ENCODE results near the gene PURA.

PURA gene

DNA sequence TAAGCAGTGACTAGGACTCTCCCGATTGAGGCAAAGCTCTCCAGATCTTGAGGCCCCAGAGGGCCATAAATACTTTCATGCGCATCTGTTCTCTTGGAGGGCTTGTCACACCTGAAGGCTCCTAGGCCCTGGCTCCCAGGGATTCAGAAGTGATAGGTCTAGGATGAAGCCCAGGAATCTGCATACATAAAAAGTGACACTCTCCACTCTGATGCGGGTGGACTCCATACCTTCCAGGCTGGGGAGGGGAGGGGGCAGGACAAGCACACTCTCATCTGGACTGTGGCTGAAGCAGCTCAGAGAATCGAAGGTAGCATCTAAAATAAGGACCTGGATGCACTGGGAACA is 52.0 kb downstream of the PURA start:
- peaks cover 10% of the 10 kb centered on the region for H3K4me1 ChIP-seq (ENCODE audit: low read length)
- H3K9ac ChIP-seq (ENCODE audit: low read length): no peak overlapping the region
- no peak for TF ChIP-seq EZH2phosphoT487 (IDR thresholded peaks at IDR 0.05; ENCODE audit: low read depth)
- TF ChIP-seq, protein P1, sequence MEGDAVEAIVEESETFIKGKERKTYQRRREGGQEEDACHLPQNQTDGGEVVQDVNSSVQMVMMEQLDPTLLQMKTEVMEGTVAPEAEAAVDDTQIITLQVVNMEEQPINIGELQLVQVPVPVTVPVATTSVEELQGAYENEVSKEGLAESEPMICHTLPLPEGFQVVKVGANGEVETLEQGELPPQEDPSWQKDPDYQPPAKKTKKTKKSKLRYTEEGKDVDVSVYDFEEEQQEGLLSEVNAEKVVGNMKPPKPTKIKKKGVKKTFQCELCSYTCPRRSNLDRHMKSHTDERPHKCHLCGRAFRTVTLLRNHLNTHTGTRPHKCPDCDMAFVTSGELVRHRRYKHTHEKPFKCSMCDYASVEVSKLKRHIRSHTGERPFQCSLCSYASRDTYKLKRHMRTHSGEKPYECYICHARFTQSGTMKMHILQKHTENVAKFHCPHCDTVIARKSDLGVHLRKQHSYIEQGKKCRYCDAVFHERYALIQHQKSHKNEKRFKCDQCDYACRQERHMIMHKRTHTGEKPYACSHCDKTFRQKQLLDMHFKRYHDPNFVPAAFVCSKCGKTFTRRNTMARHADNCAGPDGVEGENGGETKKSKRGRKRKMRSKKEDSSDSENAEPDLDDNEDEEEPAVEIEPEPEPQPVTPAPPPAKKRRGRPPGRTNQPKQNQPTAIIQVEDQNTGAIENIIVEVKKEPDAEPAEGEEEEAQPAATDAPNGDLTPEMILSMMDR (IDR thresholded peaks at IDR 0.05; ENCODE audit: low read depth, low read length): no peak
- H3K79me2 ChIP-seq (ENCODE audit: low read length): no peaks in the 10 kb centered on the region
- H3K4me2 ChIP-seq (ENCODE audit: low read length): no peak overlapping the region
- H3K36me3 ChIP-seq (replicated peaks; ENCODE audit: low read depth, low read length): no peaks in the 10 kb centered on the region
- H3K27ac ChIP-seq (ENCODE audit: low read length): no peak overlapping the region
- H3K9me3 ChIP-seq (ENCODE audit: insufficient read depth, low read length): no peaks in the 10 kb centered on the region
- no peaks in the 10 kb centered on the region for H3K27me3 ChIP-seq (ENCODE audit: low read depth, low read length)
- no peaks in the 10 kb centered on the region for H4K20me1 ChIP-seq (ENCODE audit: insufficient read depth, low read length)
- H2AFZ ChIP-seq (ENCODE audit: low read depth, low read length): no peak overlapping the region
- H3K4me3 ChIP-seq (ENCODE audit: low read length): no peak overlapping the region

DNA sequence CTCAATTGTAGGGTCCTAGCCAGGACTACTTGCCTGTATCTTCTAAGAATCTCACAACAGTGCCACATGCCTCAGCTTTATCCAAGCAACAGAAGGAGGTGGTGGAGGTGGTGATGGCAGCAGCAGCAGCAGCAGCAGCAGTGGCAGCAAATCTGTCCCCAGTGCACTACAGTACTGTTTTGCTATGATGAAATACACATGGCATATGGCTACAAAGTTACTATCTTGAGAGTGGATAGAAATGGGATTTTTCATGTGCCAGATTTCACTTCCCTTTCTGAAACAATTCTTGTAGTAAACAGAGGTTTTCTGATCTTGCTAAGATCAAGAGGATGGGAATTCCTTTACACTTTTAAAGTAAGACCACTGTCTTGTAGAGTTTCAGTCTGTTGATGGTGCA is 53.0 kb downstream of the PURA start:
- no peak for TF ChIP-seq EZH2phosphoT487 (IDR thresholded peaks at IDR 0.05; ENCODE audit: low read depth)
- TF ChIP-seq, protein P1 (IDR thresholded peaks at IDR 0.05; ENCODE audit: low read depth, low read length): no peak
- Histone ChIP-seq H3K9me3 (ENCODE audit: insufficient read depth, low read length) (no peaks in the 10 kb centered on the region), H3K36me3 (replicated peaks; ENCODE audit: low read depth, low read length) (no peaks in the 10 kb centered on the region), H3K79me2 (ENCODE audit: low read length) (no peaks in the 10 kb centered on the region), H3K4me1 (ENCODE audit: low read length) (peaks cover 10% of the 10 kb centered on the region), H3K4me2 (ENCODE audit: low read length) (no peak overlapping the region), H3K27me3 (ENCODE audit: low read depth, low read length) (no peaks in the 10 kb centered on the region), H3K4me3 (ENCODE audit: low read length) (no peak overlapping the region), H3K9ac (ENCODE audit: low read length) (no peak overlapping the region), H3K27ac (ENCODE audit: low read length) (no peak overlapping the region), H4K20me1 (ENCODE audit: insufficient read depth, low read length) (no peaks in the 10 kb centered on the region), H2AFZ (ENCODE audit: low read depth, low read length) (no peak overlapping the region)

DNA sequence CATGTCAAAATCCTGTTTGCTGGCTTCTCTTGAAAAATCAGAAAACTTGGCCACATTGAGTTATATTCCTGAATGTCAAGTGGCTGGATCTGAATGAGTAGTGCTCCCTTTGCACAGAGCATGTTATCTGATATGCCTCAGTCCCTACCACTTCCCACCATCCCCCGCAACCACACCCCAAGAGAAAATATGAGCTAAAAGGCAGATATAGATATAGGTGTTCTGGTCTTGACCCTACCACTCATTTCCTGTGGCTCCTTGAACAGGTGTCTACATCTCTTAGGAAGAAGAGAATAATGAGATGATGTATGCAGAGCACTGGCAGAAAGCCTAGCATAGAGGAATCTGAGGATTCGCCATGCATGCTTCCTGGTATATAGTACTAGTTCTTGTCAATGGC is 54.5 kb downstream of the PURA start:
- no peak overlapping the region for H3K27ac ChIP-seq (ENCODE audit: low read length)
- H3K4me1 ChIP-seq (ENCODE audit: low read length): peaks cover 10% of the 10 kb centered on the region
- no peaks in the 10 kb centered on the region for H3K79me2 ChIP-seq (ENCODE audit: low read length)
- no peaks in the 10 kb centered on the region for H3K36me3 ChIP-seq (replicated peaks; ENCODE audit: low read depth, low read length)
- H2AFZ ChIP-seq (ENCODE audit: low read depth, low read length): no peak overlapping the region
- H3K4me2 ChIP-seq (ENCODE audit: low read length): no peak overlapping the region
- H4K20me1 ChIP-seq (ENCODE audit: insufficient read depth, low read length): no peaks in the 10 kb centered on the region
- no peaks in the 10 kb centered on the region for H3K9me3 ChIP-seq (ENCODE audit: insufficient read depth, low read length)
- TF ChIP-seq, protein P1 (IDR thresholded peaks at IDR 0.05; ENCODE audit: low read depth, low read length): no peak
- TF ChIP-seq EZH2phosphoT487 (IDR thresholded peaks at IDR 0.05; ENCODE audit: low read depth): no peak
- H3K4me3 ChIP-seq (ENCODE audit: low read length): no peak overlapping the region
- no peaks in the 10 kb centered on the region for H3K27me3 ChIP-seq (ENCODE audit: low read depth, low read length)
- no peak overlapping the region for H3K9ac ChIP-seq (ENCODE audit: low read length)

DNA sequence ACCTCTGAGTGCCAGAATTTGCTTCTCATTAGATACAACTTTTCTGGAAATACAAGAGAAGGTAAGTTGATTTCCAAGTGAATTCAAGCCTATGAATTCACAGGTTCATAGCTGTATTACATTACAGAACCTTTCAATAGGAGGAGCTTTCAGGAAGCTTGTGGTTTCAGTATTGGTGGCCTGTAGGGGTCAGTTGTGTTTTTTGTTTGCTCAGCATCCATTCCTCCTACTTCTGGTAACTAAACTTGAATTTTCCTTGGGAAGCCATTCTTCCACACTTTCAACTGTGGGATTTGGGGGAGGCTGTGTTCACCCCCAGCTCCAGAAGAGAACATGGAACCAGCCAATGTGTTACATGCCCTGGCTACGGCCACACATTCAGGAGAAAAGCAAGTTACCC is 55.5 kb downstream of the PURA start:
- TF ChIP-seq, protein P1 (IDR thresholded peaks at IDR 0.05; ENCODE audit: low read depth, low read length): no peak
- TF ChIP-seq EZH2phosphoT487 (IDR thresholded peaks at IDR 0.05; ENCODE audit: low read depth): no peak
- Histone ChIP-seq H3K27ac (ENCODE audit: low read length) (no peak overlapping the region), H3K36me3 (replicated peaks; ENCODE audit: low read depth, low read length) (no peaks in the 10 kb centered on the region), H2AFZ (ENCODE audit: low read depth, low read length) (no peak overlapping the region), H3K9me3 (ENCODE audit: insufficient read depth, low read length) (no peaks in the 10 kb centered on the region), H3K9ac (ENCODE audit: low read length) (no peak overlapping the region), H3K4me2 (ENCODE audit: low read length) (no peak overlapping the region), H4K20me1 (ENCODE audit: insufficient read depth, low read length) (no peaks in the 10 kb centered on the region), H3K4me3 (ENCODE audit: low read length) (no peak overlapping the region), H3K27me3 (ENCODE audit: low read depth, low read length) (no peaks in the 10 kb centered on the region), H3K79me2 (ENCODE audit: low read length) (no peaks in the 10 kb centered on the region), H3K4me1 (ENCODE audit: low read length) (peaks cover 14% of the 10 kb centered on the region)

All from OCI-LY3 (cell line).